ENCODE results near the gene RIBC2. TPM values are rescaled to one million over a fixed set of nuclear protein-coding genes. Genes with fewer than 3 reads are reported as not detected.
"Not testable (repeated sequence)": the region's sequence is repeated elsewhere in the genome, so short reads cannot be mapped to it uniquely, and the experiment has no call there.

Gene RIBC2
- total and polyA plus RNA-seq, 2 of the 4 experiments (the other 2 are of a cell fraction) = 0.29 to 0.36 TPM

DNA sequence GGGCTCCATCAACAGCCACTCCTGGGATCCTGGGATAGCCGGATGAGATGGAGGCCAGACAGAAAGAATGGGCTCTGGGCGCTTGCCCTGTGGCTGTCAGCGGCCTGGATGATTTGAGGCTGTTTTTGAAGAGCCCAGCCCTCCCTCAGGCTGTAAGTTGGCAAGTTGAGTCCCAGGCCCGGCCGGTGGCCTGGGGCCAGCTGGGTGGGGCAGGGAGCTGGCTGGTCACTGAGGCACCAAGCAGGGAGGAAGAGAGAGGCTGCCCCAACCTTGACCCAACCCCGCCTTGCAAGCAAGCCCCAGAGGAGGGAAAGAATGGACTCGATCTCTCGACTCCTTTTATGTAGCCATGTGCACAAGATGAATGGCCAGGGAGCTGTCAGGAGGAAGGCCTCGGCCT lies 34.9 kb downstream of the RIBC2 start:
- in situ Hi-C loops (cut with MboI; ENCODE audit: low sequenced_read_pairs) (no loop called here), dilution Hi-C loops (cut with HindIII; ENCODE audit: low sequenced_read_pairs, unreplicated experiment) (no loop called here), intact Hi-C loops (cut with micrococcal nuclease) (no loop called here)
- Histone ChIP-seq H3K4me1 (ENCODE audit: control insufficient read depth, insufficient read depth, low read length) (peaks cover 36% of the 10 kb centered on the region), H3K23ac (ENCODE audit: low read depth, low read length) (no peak overlapping the region), H4K8ac (ENCODE audit: low read depth in 2 of 2, low read length in 2 of 2) (no peak overlapping the region), H3K9ac (ENCODE audit: low read depth, low read length) (no peak overlapping the region), H2AK9ac (replicated peaks; ENCODE audit: low read depth, low read length, poor library complexity) (no peak overlapping the region), H3K27ac (ENCODE audit: insufficient read depth, low read length) (no peak overlapping the region), H3K9me3 (ENCODE audit: control insufficient read depth, insufficient read depth, low read length) (no peaks in the 10 kb centered on the region), H3K56ac (ENCODE audit: extremely low read depth, insufficient read depth, low read length) (no peak overlapping the region), H3K79me1 (ENCODE audit: low read depth in 1 of 2, low read length in 2 of 2) (no peaks in the 10 kb centered on the region), H3K4me3 (ENCODE audit: insufficient read depth, low read depth, low read length) (no peak overlapping the region), H2BK15ac (ENCODE audit: low read depth, low read length) (no peak overlapping the region; the same call in 2 of the 3 replicates), H3K9me1 (ENCODE audit: insufficient read depth, low read length) (peaks cover 27% of the 10 kb centered on the region), H3K36me3 (ENCODE audit: control insufficient read depth, insufficient read depth, low read length) (no peaks in the 10 kb centered on the region), H3K27me3 (ENCODE audit: control insufficient read depth, insufficient read depth, low read length) (no peaks in the 10 kb centered on the region), H2AFZ (replicated peaks; ENCODE audit: low read length, poor library complexity) (peak overlapping the region; percentile 47), H4K5ac (ENCODE audit: low read depth, low read length) (no peak overlapping the region), H2BK120ac (ENCODE audit: low read depth, low read length) (peak overlapping the region; percentile 52; the same call in 1 of the 2 replicates), H2BK20ac (ENCODE audit: low read depth, low read length) (peak overlapping the region; percentile 40), H3K14ac (replicated peaks; ENCODE audit: low read depth, low read length) (no peak overlapping the region), H3K18ac (ENCODE audit: low read depth, low read length) (peak overlapping the region; percentile 14; the same call in 1 of the 2 replicates), H2BK5ac (ENCODE audit: low read depth, low read length, poor library complexity, severe bottlenecking) (no peak overlapping the region), H4K91ac (ENCODE audit: insufficient read depth, low read depth, low read length) (peak overlapping the region; percentile 23; the same call in 1 of the 2 replicates), H3K4ac (ENCODE audit: low read depth, low read length) (peak overlapping the region; percentile 27; the same call in 1 of the 2 replicates), H2AK5ac (ENCODE audit: low read depth, low read length) (peak overlapping the region; percentile 7; the same call in 1 of the 2 replicates), H3K4me2 (ENCODE audit: low read depth, low read length) (no peak overlapping the region), H4K20me1 (ENCODE audit: insufficient read depth, low read length) (no peaks in the 10 kb centered on the region)
- DNase-seq (no peak), ATAC-seq (ENCODE audit: low read depth) (no peak)
- 72% methylated on average over 8 of the region's 9 CpGs; no CpG with 5 or more reads in 1 of the 2 experiments for WGBS, 2 experiments (ENCODE audit: extremely low coverage in 2 of 2, insufficient read length in 1 of 2)
- ChIA-PET CTCF (no interaction called here), POLR2A (ENCODE audit: unreplicated experiment) (no interaction called here)
- TF ChIP-seq MXI1 (IDR thresholded peaks at IDR 0.05; ENCODE audit: borderline replicate concordance, low read depth, low read length) = no peak
- no TSS peak for BruUV-seq (replicated peaks)

DNA sequence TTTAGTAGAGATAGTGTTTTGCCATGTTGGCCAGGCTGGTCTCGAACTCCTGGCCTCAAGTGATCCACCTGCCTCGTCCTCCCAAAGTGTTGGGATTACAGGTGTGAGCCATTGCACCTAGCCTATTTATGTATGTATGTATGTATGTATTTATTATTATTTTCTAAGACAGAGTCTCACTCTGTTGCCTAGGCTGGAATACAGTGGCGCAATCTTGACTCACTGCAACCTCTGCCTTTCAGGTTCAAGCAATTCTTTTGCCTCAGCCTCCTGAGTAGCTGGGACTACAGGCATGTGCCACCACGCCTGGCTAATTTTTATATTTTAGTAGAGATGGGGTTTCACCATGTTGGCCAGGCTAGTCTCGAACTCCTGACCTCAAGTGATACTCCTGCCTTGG lies 35.9 kb downstream of the RIBC2 start:
- H3K4me3 ChIP-seq (ENCODE audit: insufficient read depth, low read depth, low read length); BruUV-seq (replicated peaks); H3K23ac ChIP-seq (ENCODE audit: low read depth, low read length); H4K20me1 ChIP-seq (ENCODE audit: insufficient read depth, low read length); DNase-seq; H3K36me3 ChIP-seq (ENCODE audit: control insufficient read depth, insufficient read depth, low read length); H2BK20ac ChIP-seq (ENCODE audit: low read depth, low read length); H2AK9ac ChIP-seq (replicated peaks; ENCODE audit: low read depth, low read length, poor library complexity); H3K56ac ChIP-seq (ENCODE audit: extremely low read depth, insufficient read depth, low read length); H3K14ac ChIP-seq (replicated peaks; ENCODE audit: low read depth, low read length); dilution Hi-C loops (cut with HindIII; ENCODE audit: low sequenced_read_pairs, unreplicated experiment); H3K27me3 ChIP-seq (ENCODE audit: control insufficient read depth, insufficient read depth, low read length); POLR2A ChIA-PET (ENCODE audit: unreplicated experiment); H4K91ac ChIP-seq (ENCODE audit: insufficient read depth, low read depth, low read length); H3K27ac ChIP-seq (ENCODE audit: insufficient read depth, low read length); H2AFZ ChIP-seq (replicated peaks; ENCODE audit: low read length, poor library complexity); H2BK5ac ChIP-seq (ENCODE audit: low read depth, low read length, poor library complexity, severe bottlenecking); ATAC-seq (ENCODE audit: low read depth); H3K79me1 ChIP-seq (ENCODE audit: low read depth in 1 of 2, low read length in 2 of 2); H3K4me2 ChIP-seq (ENCODE audit: low read depth, low read length); H2BK120ac ChIP-seq (ENCODE audit: low read depth, low read length); H3K9me3 ChIP-seq (ENCODE audit: control insufficient read depth, insufficient read depth, low read length); intact Hi-C loops (cut with micrococcal nuclease); H4K8ac ChIP-seq (ENCODE audit: low read depth in 2 of 2, low read length in 2 of 2); H4K5ac ChIP-seq (ENCODE audit: low read depth, low read length); in situ Hi-C loops (cut with MboI; ENCODE audit: low sequenced_read_pairs); H3K18ac ChIP-seq (ENCODE audit: low read depth, low read length); H2AK5ac ChIP-seq (ENCODE audit: low read depth, low read length); H3K9ac ChIP-seq (ENCODE audit: low read depth, low read length): not testable (repeated sequence)
- peaks cover 33% of the 10 kb centered on the region for H3K4me1 ChIP-seq (ENCODE audit: control insufficient read depth, insufficient read depth, low read length)
- H2BK15ac ChIP-seq (ENCODE audit: low read depth, low read length) = 0 out of 3 replicates have a peak overlapping the region, but pooled peaks have one; percentile 6
- H3K4ac ChIP-seq (ENCODE audit: low read depth, low read length) = peak overlapping the region; percentile 92; the same call in 1 of the 2 replicates
- no CpG with 5 or more reads among the region's 5 CpGs for WGBS, 2 experiments (ENCODE audit: extremely low coverage in 2 of 2, insufficient read length in 1 of 2)
- CTCF ChIA-PET = interaction anchor here (0.6 kb wide), 1 partner anchor 24 kb away, joined by 5 read pairs; no protein-coding TSS in a partner anchor
- H3K9me1 ChIP-seq (ENCODE audit: insufficient read depth, low read length) = peaks cover 33% of the 10 kb centered on the region

All from IMR-90 (cell line).